HG03571 (cell line): Measurements from ENCODE around the gene WNT2B.
"Not testable (repeated sequence)": the region's sequence is repeated elsewhere in the genome, so short reads cannot be mapped to it uniquely, and the experiment has no call there.

Experiments
- ATAC-seq: cut with Tn5 transposase; IDR thresholded peaks from one replicate; pipeline ENCODE4 v1.9.1; 2021; ENCODE audit not compliant: unreplicated experiment

Gene WNT2B

GRCh38 chr1:112508278-112509004 is at the start of gene WNT2B:
TSS of gene WNT2B (plus strand) at chr1:112508965. CDS start at chr1:112509263, 298 bp downstream.
- ATAC-seq, result no peak

GRCh38 chr1:112460615-112461014 is 48.1 kb upstream of the WNT2B start:
- ATAC-seq, result no peak

GRCh38 chr1:112461200-112461871 is 47.4 kb upstream of the WNT2B start:
- ATAC-seq, result no peak

- no peak for ATAC-seq
Observed at GRCh38 chr1:112462953-112463279, 45.8 kb upstream of the WNT2B start.

- ATAC-seq, result no peak
Observed at GRCh38 chr1:112464501-112464900, 44.3 kb upstream of the WNT2B start.

GRCh38 chr1:112465122-112465521 is 43.6 kb upstream of the WNT2B start:
- ATAC-seq, result no peak

- ATAC-seq, result peak; percentile 88
Observed at GRCh38 chr1:112466078-112466660, 42.6 kb upstream of the WNT2B start.

- ATAC-seq, result not testable (repeated sequence)
Observed at GRCh38 chr1:112470324-112470723, 38.4 kb upstream of the WNT2B start.

- ATAC-seq, result no peak
Observed at GRCh38 chr1:112470966-112471365, 37.8 kb upstream of the WNT2B start.

GRCh38 chr1:112472142-112472541 is 36.6 kb upstream of the WNT2B start:
- ATAC-seq, result no peak

GRCh38 chr1:112477550-112477949 is 31.2 kb upstream of the WNT2B start:
- ATAC-seq, result no peak

- ATAC-seq, result no peak
Observed at GRCh38 chr1:112478314-112478713, 30.5 kb upstream of the WNT2B start.

GRCh38 chr1:112486063-112486462 is 22.7 kb upstream of the WNT2B start:
- not testable (repeated sequence) for ATAC-seq

- ATAC-seq, result not testable (repeated sequence)
Observed at GRCh38 chr1:112487686-112488085, 21.1 kb upstream of the WNT2B start.

- no peak for ATAC-seq
Observed at GRCh38 chr1:112488141-112488540, 20.6 kb upstream of the WNT2B start.

- no peak for ATAC-seq
Observed at GRCh38 chr1:112492076-112492475, 16.7 kb upstream of the WNT2B start.

- no peak for ATAC-seq
Observed at GRCh38 chr1:112493351-112493750, 15.4 kb upstream of the WNT2B start.

GRCh38 chr1:112496290-112496689 is 12.5 kb upstream of the WNT2B start:
- ATAC-seq, result no peak

GRCh38 chr1:112501810-112502641 is 6.7 kb upstream of the WNT2B start:
- no peak for ATAC-seq

- no peak for ATAC-seq
Observed at GRCh38 chr1:112502826-112503225, 5.9 kb upstream of the WNT2B start.

- ATAC-seq, result no peak
Observed at GRCh38 chr1:112504001-112504660, 4.6 kb upstream of the WNT2B start.
